ENCODE measurements around the gene TANGO6.

Gene TANGO6

GRCh38 chr16:68915589-68915988 is 72.3 kb downstream of the TANGO6 start:
- no peak for DNase-seq

- no peak for DNase-seq
These were observed 74.2 kb downstream of the TANGO6 start for GRCh38 chr16:68917541-68917940.

GRCh38 chr16:68920349-68920748 is 77.0 kb downstream of the TANGO6 start:
- no peak for DNase-seq

GRCh38 chr16:68921637-68922036 is 78.3 kb downstream of the TANGO6 start:
- no peak for DNase-seq

- no peak for DNase-seq
These were observed 79.8 kb downstream of the TANGO6 start for GRCh38 chr16:68923116-68923515.

- no peak for DNase-seq
These were observed 83.7 kb downstream of the TANGO6 start for GRCh38 chr16:68927018-68927417.

- no peak for DNase-seq
These were observed 87.9 kb downstream of the TANGO6 start for GRCh38 chr16:68931196-68931595.

- DNase-seq = no peak
These were observed 91.1 kb downstream of the TANGO6 start for GRCh38 chr16:68934402-68934801.

GRCh38 chr16:68935008-68935407 is 91.7 kb downstream of the TANGO6 start:
- no peak for DNase-seq

- no peak for DNase-seq
These were observed 93.7 kb downstream of the TANGO6 start for GRCh38 chr16:68936736-68937631.

- DNase-seq = no peak
These were observed 96.5 kb downstream of the TANGO6 start for GRCh38 chr16:68939692-68940320.

- no peak for DNase-seq
These were observed 97.5 kb downstream of the TANGO6 start for GRCh38 chr16:68940816-68941215.

- no peak for DNase-seq
These were observed 100.6 kb downstream of the TANGO6 start for GRCh38 chr16:68943961-68944360.

GRCh38 chr16:68948230-68948910 is 105.0 kb downstream of the TANGO6 start:
- no peak for DNase-seq

- no peak for DNase-seq
These were observed 108.9 kb downstream of the TANGO6 start for GRCh38 chr16:68951991-68952877.

- DNase-seq = no peak
These were observed 111.7 kb downstream of the TANGO6 start for GRCh38 chr16:68954911-68955635.

- no peak for DNase-seq
These were observed 117.6 kb downstream of the TANGO6 start for GRCh38 chr16:68960910-68961309.

GRCh38 chr16:68961778-68962402 is 118.6 kb downstream of the TANGO6 start:
- no peak for DNase-seq

GRCh38 chr16:68969338-68969737 is 126.0 kb downstream of the TANGO6 start:
- no peak for DNase-seq

- no peak for DNase-seq
These were observed 128.7 kb downstream of the TANGO6 start for GRCh38 chr16:68972013-68972412.

GRCh38 chr16:68972720-68973119 is 129.4 kb downstream of the TANGO6 start:
- no peak for DNase-seq
